ENCODE measurements around the gene HMGB3.

- TF ChIP-seq POLR2A (IDR thresholded peaks at IDR 0.05) (no peak), CTCF (IDR thresholded peaks at IDR 0.05) (no peak)
Measured at GRCh38 chrX:150972450-150972849, 10.7 kb upstream of the HMGB3 start.
